Activated naive CD4-positive, alpha-beta T cell treated with Interleukin-2 at 50 U/mL for 16 hours (primary cell): ENCODE measurements around the gene CTNS.
A peak's percentile ranks its signal among the peaks of the same experiment; 100 is the strongest.

Experiments
- DNase-seq: peaks from one replicate; pipeline ENCODE4 v3.0.0-alpha.2; 2020

Gene CTNS

DNA sequence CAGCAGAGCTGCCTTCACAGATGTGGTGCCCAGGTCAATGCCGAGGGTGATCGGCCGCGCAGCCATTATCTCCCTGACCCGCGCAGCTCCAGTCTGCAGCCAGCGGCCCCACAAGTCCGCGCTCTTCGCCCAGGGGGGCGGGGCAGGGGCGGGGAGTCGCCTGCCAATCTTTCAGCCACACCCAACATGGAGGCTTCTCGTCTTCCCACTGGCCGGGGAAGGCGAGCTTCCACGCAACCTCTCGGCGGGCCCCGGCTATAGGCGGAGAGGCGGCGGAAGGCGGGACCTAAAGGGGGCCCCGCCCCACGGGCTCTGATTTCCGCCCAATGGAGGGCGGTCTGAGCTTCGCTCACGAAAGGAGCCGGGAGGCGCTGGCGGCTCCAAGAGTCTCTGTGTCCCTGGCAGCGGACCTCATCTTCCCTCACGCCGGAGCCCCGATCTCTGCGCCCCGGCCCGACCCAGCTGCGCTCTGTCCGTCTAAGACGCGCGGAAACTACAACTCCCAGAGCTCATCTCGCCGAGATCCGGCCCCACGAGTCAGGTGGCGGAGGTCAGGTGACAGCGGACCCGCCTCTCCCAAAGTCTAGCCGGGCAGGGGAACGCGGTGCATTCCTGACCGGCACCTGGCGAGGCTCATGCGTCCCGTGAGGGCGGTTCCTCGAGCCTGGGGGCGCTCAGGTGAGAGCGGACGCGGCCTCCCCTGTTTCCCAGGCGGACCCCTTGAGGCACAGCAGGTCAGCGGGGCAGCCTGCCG, at the start of gene CTNS, which contains the start of gene SHPK:
Gene CTNS, plus strand, starts transcription at position 607 of the 754 bp plus-strand sequence. CDS start 3,447 bp downstream, outside the sequence.
Gene SHPK, minus strand, starts transcription at position 97 of the 754 bp plus-strand sequence. Its CDS starts 31 bp downstream, at position 66.
- peak; percentile 95 for DNase-seq

DNA sequence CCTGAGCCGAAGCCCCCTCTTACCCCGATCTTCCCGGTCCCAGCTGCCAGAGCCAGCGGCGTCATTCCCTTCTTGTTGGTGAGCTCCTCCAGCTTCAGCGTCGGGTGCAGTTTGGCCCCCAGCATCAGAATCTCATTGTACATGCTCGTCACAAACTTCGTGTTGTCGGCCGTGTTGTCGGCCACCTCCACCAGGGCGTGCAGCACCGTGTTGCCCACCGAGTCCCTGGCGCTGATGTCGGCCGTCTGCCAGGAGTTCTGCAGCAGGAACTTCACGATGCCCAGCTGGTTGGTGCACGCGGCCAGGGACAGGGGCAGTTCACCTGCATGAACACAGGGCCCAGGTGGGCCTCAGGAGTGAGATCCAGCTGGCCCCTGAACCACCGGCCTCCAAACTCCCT, 46.8 kb upstream of the CTNS start:
- no peak for DNase-seq

DNA sequence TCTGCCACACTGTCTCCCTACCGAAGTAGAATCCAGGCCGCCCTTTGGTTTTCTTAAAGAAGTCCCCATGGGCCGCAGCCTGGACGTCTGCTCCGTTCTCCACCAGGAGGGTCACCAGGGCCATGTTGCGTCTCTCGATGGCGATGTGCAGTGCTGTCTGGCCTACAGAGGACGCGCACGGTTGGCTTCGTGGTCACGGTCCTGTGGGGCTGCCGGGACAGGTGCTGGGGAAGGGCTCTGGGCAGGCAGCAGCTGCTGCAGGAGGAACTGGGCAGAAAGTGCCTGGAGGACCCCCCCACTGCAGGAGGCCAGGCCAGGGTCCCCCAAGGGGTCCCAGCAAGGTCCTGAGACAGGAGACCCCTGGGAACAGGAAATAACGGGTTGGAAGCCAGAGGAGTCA, 46.3 kb upstream of the CTNS start:
- DNase-seq: no peak

DNA sequence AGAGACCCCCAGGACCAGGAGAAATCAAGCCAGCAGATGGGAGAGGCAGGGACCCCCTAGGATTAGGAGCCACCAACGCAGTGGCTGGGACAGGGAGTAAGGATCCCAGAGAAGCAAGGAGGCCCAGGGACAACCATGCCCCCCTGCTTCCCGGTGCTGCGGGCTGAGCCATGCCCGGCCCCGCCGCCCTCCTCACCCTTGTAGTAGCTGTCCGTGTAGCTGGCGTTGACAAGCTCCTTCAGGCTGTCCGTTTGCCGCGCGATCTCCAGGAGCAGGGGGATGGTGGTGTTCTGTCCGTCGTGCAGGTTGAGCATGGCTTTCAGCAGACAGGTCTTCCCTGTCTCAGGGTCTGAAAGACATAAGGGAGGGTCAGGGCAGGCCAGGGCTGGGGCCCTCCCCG, 45.8 kb upstream of the CTNS start:
- DNase-seq: no peak

DNA sequence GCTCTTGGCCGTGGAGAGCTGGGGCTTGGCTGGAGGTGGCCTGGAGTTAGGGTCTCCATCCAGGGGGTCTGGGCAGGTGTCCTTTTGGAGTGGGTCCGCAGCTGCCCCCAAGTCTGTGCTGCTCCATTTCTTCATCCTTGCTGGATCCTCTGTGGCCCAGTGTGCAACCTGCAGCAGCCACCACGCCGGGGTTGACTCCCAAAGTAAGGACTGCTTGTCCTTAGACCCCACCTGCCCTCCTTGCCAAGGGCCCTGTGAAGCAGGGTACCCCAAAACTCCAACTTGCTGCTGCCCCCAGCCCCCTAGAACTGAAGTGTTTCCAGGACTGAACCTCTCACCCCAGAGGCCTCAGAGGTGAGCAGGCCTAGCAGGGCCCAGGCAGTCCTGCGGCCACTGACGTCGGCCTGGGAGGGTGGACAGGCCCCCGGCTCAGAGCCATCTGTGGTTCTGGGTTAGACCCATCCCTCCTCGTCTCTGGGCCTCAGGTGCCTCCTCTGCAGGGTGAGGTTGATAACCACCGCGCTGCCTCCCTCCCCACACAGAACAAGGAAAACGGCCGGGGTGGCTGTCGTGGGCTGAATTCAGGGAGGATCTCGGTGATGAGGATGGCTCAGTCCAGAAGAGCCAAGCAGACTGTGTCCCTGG, 44.2 kb upstream of the CTNS start:
- no peak for DNase-seq

DNA sequence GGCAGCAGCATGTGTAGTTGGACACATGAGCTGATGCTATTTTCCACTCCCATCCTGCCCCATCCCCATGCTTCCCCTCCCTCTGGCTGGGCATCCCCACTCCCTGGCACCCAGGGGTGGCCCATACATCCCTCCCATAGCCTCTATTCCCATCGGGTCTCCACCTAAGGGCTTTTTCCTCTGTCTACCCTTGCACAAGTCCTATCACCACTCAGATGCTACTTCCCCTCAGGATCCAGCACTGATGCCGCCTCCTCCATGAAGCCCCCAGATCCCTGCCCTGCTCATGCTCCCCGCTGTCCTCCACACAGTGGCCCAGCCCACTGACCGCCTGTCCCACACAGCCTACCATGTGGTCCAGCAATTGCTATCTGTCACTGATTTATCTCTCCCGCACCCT, 43.2 kb upstream of the CTNS start:
- DNase-seq: no peak

DNA sequence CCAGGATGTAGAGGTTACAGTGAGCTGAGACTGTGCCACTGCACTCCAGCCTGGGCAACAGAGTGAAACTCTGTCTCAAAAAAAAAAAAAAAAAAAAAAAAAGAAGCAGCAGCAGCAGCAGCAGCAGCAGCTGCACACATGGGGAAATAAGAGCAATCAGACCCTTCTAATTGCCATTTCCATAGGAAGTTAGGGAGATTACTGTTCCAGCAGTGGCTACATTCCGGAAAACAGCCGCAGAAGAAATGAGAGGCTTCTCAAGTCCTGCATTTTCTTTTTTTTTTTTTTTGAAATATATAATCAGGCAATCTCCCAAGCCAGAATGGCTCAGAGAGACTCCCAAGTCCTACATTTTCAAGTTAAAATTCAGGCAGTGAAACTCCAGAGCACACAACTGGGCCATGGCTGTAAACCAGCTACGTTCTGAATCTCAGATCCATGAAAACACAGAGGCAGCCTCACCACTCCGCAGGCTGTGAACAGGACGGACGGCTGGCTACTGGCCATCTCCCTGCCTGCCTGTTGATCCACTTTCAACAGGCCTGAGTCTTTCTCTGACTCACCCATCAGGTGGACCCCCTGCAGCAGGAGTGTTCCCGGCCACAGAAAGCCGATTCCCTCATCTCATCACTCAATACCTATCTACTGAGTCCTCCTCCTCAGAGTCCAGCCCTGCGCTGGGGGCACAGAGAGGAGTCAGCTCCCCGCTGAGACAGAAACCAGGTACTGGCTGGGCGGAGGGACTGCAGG, 42.3 kb upstream of the CTNS start:
- DNase-seq: no peak

DNA sequence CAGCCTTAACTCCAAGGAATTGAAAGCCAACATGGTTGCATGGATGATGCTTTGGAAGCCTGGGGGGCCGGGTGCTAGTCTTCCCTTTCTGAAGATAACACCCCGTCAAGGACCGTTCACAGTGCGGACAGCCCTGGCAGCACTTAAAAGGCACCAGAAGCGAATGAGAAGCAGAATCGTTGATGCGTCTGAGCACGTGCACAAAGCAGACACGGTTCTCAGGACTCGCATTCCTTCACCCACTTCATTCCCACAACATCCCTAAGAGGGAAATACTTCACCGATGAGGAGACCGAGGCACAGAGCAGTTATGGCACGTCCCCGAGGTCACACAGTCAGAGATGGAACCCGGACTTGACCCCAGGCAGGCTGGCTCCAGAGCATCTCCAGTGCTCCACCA, 41.6 kb upstream of the CTNS start:
- no peak for DNase-seq

DNA sequence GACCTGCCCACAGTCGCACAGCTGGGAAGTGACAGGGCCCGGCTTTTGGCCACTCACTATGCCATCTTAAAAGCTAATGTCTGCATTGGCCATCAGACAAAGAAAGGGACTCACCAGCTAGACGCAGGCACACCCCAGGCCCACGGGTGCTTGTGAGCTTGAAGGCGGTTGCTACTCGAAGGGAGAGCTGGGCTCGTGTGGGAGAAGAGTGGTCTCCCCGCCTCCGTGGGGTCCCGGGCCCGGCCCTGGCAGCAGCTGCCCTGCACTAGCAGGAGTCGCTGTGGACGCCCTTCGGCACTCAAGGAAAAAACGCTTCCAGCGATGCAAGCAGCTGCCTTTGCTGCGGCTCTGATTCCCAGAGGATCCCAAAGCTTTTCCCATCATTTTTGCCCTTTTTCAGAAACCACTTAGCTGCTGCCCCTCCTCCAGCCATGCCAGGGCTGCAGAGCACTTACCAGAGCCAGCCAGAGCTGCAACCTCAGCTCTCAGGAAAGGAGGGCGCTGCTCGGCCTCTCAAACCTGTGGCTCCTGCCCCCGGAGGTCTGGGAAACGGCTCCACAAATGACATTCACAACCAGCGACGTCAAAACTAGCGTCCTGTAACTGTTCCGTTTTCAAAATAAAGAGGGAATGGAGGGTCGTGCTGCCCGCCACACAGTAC, 39.6 kb upstream of the CTNS start:
- DNase-seq: no peak

DNA sequence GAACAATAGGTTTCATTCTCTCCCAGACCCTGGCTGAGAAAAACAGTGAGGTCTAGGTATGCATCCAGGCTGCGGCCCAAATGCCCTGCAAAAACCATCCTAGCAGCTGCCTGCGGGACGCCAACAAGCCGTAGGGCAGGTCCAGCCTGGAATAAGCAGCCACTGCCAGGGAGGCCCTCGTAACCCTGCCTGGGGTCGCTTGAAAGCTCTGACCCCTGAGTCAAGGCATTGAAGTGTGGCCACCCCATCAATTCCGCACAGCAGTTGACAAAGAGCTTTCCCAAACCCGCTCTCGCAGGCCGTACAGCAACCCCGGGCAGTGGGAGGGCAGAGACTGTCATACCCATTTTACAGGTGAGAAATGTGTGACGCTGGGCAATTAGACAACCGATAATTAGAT, 38.5 kb upstream of the CTNS start:
- no peak for DNase-seq

DNA sequence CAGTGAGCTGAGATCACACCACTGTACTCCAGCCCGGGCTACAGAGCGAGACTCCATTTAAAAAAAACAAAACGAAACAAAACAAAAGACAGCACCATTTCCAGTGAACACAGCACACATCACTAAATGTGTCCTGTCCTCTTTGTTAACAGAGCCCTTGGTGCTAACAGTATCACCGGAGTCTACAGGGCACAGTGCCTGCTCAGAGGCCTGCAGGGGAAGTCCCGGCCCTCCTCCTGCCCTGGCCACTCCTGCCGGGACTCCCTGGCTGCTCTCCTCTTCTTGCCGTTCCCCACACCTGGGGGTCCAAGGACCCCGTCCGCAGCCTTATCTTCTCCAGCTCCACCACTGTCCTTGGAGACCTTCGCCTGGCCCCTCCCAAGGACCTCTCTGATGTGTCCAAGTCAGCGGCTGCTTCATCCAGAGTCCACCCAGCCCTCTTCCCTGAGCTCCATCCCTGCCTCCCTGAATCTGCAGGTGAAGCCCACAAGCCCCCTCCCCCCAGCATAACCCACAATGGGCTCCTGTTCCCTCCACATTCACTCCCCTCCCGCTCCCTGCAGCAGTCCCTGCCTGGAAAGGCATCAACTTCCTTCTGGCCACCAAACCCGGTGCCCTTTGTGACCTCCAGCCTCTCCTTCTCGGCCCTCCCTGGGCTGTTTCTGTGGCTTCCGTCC, 35.9 kb upstream of the CTNS start:
- DNase-seq: no peak

DNA sequence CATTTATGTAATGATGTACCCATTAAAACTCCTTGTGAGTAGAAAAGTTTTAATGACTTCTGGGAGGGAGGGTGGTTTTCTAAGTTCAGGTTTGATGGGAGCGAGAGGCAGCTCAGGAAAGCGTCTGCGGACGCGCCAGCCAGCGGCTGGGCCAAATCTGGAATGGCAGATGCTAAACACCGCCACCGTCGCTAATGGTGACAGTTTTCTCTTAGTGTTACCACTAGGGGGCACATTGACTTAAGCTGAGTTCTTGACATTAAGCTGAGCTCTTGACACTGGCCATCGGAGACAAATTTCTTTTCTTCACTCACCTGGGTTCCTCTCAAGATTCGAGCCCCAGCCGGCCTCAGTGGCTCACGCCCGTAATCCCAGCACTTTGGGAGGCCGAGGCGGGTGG, 34.1 kb upstream of the CTNS start:
- peak; percentile 12 for DNase-seq

DNA sequence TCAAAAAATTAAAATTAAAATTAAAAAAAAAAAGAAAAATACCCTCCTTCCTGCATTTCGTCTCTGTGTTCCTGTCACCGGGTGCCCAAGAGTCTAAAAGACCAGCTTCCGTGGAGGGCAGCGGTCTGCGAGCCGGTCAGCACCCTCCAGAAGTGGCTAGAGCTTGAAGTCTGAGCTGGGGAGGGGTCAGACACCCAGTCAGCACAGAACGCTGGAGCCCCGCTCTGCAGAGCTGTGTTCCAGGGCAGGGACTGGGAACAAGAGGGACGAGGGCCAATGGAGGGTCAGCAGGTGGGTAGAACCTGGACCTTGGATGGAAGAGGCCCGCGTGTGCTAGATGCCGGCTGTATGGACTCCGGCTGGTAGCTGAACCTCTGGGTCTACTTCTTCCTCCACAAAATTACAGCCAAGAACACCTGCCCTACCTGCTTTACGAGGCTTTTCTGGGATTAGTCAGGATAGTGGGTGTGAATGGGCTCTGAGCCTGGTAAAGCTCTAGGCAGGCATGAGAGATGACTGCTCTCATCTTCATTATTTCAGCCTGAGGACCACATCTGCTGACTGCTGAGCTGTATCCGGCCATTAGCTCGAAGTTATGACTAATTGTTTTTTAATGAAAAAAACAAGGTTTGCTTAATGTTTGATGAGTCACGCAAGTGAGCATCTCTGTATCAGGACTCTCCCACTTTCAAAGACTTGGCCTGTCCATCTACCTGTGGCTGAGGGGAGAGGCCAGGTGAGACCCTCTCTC, 33.3 kb upstream of the CTNS start:
- no peak for DNase-seq

DNA sequence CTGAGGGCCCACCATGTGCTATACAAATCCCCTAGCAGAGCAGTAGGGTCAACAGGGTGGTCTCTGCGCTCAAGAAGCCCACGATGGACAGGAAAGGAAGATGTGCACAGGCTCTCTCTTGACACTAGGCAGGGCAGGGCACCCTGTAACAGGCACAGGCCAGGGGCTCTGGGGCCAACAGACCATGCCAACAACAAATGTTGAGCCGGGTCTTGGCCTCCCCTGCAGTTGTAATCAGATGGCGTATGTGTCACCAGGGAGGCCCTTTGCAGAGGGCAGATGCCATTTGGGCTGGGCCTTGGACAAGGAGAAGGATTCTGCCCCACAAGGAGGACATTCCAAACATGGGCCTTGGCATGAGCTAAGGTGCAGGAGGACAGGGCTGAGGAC, 32.7 kb upstream of the CTNS start:
- no peak for DNase-seq

DNA sequence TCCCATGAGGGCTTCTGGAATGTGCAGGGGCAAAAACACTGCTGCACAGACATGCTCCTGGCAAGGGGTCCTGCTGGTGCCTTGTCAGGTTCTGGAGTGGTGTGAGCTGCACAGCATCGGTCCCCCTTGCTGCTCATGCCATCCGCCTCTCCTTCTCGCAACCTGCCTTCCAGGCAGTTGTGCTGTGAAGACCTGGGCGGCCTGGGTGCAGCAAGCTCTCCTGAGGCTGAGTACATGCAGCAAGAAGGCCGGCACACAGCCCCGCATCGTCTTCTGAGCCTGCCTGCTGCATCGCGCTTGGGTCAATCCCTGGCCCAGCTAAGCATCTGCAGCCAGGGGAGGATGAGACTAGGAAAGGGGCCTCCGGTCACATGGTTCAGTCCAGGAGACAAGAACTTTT, 26.9 kb upstream of the CTNS start:
- no peak for DNase-seq

DNA sequence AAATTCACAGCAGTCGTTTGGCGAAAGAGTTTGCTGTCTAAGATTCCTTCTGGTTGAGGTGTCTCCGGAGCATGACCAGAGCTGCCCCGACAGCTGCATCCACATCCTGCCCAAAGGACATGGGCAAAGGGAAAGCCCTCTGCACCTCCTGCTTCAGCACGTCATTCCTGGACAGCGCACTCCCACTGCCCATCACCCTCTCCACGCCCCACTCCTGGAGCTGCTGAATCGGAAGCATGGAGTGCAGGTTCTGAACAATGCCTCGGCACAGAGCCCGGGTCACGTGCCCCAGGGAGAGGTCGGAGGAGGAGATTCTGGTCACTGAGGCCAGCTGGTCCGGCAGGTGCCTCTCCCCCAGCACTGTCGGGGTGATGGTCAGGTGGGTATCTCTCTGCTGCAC, 26.0 kb upstream of the CTNS start:
- no peak for DNase-seq

DNA sequence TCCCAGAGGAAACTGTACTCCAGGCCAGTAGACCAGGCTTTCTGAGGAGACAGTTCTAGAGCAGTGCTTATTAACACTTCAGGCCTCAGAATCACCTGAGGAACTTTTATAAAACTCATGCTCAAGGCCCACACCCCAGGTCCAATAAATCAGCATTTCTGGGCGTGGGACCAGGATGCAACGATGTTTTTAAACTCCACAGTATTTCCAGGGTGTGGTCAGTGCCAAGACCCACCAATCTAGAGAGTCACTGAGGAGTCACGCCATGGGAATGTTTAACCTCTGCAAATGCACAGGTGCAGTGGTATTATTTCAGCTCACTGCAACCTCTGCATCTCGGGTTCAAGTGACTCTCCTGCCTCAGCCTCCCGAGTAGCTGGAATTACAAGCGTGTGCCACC, 23.4 kb upstream of the CTNS start:
- DNase-seq: no peak

DNA sequence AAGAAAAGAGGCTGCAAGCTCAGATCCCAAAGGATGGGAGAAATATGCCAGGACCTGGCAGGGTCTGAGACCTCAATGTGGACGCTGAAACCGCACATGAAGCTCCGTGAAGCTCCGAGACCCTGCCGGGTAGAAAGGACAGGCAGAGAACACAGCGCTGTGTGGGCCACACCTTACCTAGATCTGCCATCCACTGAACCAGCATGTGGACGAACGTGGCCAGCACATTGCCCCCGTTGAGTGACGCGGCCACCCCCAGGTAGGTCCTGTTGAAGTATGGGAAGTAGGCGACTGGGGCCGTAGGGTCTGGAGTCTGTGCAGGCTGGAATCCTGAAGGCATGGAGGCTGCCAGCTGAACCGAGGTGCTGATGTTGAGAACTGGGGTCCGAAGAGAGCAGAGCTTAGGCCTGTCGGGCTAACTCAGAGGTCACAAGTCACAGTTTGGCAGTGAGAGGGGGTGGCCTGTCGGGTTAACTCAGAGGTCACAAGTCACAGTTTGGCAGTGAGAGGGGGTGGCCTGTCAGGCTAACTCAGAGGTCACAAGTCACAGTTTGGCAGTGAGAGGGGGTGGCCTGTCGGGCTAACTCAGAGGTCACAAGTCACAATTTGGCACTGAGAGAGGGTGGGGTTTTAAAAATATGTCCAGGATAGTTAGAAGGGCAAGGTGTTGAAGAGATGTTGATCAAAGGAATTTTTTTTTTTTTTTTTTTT, 21.2 kb upstream of the CTNS start:
- no peak for DNase-seq

DNA sequence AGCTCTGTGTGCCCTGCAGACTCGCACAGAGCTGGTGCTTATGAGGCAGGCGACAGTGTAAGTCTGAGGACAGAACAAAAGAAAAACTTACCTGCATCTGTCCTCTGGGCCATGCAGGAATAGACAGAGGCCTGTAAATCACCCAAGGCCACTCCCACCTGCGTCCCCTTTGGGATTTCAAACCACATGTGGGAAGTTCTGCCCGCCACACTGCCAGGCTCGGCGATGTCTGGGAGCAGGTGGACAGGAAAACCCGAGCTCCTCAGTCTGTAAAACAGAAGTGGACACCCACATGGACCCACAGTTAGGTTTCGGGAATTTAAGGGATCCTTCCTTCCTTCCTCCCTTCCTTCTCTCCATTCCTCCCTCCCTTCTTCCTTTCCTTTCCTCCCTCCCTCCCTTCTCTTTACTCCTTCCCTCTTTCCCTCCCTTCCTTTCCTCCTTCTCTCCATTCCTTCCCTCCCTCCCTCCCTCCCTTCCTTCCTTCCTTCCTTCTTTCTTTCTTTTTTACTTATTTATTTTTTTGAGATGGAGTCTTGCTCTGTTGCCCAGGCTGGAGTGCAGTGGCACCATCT, 15.3 kb upstream of the CTNS start:
- no peak for DNase-seq

DNA sequence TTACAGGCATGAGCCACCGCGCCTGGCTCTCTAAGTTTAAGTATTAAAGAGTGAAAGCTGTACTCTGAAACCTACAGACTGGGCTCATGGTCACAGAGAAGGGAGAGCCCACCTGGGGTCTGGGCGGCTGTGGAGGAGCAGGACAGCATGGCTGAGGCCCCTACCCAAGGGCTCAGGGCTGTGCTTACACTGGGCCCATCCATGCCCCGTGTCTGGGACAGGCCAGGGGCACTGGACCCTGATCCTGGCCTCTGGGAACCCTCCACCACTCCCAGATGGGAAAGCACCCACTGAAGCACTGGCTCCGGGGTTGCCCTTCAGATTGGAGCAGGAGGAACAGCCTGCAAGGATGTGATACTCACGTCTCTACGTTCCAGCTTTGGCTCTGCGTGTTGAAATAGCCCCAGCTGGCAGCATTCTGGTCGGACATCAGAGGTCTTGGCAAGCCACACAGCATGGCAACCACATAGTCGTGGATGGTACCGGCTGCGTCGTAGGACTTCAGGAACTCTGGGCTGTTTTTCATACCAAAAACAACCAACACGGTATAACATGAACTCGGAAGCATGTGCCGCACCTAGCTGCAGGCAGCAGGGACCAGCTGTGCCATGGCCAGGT, 13.5 kb upstream of the CTNS start:
- DNase-seq: no peak
